ENCODE results near the gene TNIK. TPM values are rescaled to one million over a fixed set of nuclear protein-coding genes. Genes with fewer than 3 reads are reported as not detected.

Gene TNIK
- total and polyA plus RNA-seq, 2 experiments from 2014 or later: 14.6 to 34.3 TPM

DNA sequence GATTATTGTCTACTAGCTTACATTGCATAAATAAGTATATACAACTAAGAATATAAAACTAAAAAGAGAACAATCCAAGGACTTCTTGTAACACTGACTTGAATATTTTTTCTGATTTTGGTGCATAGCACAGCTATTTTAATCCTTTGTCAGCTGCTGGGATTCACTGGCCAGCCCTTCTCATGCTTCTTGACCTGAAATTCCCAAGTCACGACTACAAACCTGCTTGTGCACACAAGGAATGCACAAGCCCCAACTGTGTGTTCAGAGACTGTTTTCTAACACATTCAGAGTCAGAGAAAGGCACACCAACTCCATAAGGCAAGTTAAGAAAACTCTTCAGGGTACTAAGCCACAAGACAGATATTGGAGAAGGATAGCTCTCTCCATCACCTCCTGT is 80.9 kb downstream of the TNIK start (continued):
- TF ChIP-seq REST (IDR thresholded peaks at IDR 0.05; ENCODE audit: unreplicated experiment) (no peak), ZNF331 (CRISPR knock-in tag; IDR thresholded peaks at IDR 0.05; ENCODE audit: low read depth) (no peak), CREB1 (CRISPR knock-in tag; IDR thresholded peaks at IDR 0.05; ENCODE audit: low read depth) (no peak), STAT1 (IDR thresholded peaks at IDR 0.05; ENCODE audit: unreplicated experiment) (no peak), EZH2 (IDR thresholded peaks at IDR 0.05; ENCODE audit: low read depth, unreplicated experiment) (no peak)
- TF ChIP-seq, protein P1, sequence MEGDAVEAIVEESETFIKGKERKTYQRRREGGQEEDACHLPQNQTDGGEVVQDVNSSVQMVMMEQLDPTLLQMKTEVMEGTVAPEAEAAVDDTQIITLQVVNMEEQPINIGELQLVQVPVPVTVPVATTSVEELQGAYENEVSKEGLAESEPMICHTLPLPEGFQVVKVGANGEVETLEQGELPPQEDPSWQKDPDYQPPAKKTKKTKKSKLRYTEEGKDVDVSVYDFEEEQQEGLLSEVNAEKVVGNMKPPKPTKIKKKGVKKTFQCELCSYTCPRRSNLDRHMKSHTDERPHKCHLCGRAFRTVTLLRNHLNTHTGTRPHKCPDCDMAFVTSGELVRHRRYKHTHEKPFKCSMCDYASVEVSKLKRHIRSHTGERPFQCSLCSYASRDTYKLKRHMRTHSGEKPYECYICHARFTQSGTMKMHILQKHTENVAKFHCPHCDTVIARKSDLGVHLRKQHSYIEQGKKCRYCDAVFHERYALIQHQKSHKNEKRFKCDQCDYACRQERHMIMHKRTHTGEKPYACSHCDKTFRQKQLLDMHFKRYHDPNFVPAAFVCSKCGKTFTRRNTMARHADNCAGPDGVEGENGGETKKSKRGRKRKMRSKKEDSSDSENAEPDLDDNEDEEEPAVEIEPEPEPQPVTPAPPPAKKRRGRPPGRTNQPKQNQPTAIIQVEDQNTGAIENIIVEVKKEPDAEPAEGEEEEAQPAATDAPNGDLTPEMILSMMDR (conservative IDR thresholded peaks at IDR 0.05; ENCODE audit: low read depth in 2 of 2): no peak

DNA sequence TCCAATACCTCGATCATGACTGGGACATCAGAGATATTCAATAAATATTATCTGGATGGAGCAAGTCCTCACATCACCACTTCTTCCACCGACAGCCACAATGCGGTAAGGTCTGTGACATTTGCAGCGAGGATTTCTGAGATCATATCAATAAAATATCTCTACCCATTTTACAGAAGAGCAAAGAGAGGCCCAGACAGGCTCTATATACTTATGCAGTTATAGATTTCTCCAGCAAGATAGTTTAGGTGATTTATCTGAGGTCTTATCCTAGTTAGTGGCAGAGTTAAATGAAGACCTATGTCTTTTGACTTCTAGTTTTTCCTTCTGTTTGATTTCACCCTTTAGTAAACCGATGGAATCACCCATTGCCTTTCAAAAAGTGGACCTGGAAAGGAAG is 81.6 kb downstream of the TNIK start:
- Histone ChIP-seq H3K4me3 (no peak overlapping the region), H3F3A (replicated peaks; ENCODE audit: low read depth) (no peaks in the 10 kb centered on the region), H3K9me2 (ENCODE audit: insufficient read depth) (no peaks in the 10 kb centered on the region), H3K27me3 (ENCODE audit: insufficient read depth) (no peaks in the 10 kb centered on the region), H3K36me3 (ENCODE audit: insufficient read depth) (no peaks in the 10 kb centered on the region), H3K4me2 (no peak overlapping the region), H2AFZ (no peak overlapping the region), H4K20me1 (replicated peaks; ENCODE audit: insufficient read depth) (0 out of 2 replicates have a peak, but pooled peaks cover 5% of the 10 kb centered on the region), H3K79me2 (replicated peaks; ENCODE audit: insufficient read depth) (peaks cover 91% of the 10 kb centered on the region), H3K4me1 (ENCODE audit: insufficient read depth) (peaks cover 44% of the 10 kb centered on the region), H3K27ac (ENCODE audit: low read depth) (peak overlapping the region; percentile 42; the same call in 1 of the 2 replicates)
- peaks cover 45% of the 10 kb centered on the region for H3K4me1 Mint-ChIP-seq
- DNase-seq (ENCODE audit: low spot score) (no peak), ATAC-seq (no peak)
- no peaks in the 10 kb centered on the region for H3K9me3 Mint-ChIP-seq
- peaks cover 2% of the 10 kb centered on the region for H3K27me3 Mint-ChIP-seq (ENCODE audit: insufficient read depth, low read depth, poor library complexity)
- H3K36me3 Mint-ChIP-seq (ENCODE audit: low read depth): no peaks in the 10 kb centered on the region
- H3K27ac Mint-ChIP-seq: no peak overlapping the region
- no peak overlapping the region for H3K4me3 Mint-ChIP-seq
- TF ChIP-seq REST (IDR thresholded peaks at IDR 0.05; ENCODE audit: unreplicated experiment) (no peak), CREB1 (CRISPR knock-in tag; IDR thresholded peaks at IDR 0.05; ENCODE audit: low read depth) (no peak), ZNF462 (CRISPR knock-in tag; IDR thresholded peaks at IDR 0.05) (no peak)
